GM10266 (cell line): ENCODE measurements around the gene CCNQ.

Source experiments
- DNase-seq: peaks from one replicate; pipeline ENCODE4 v3.0.0; 2012; ENCODE audit errors: extremely low spot score
- TF ChIP-seq, protein P1 (sequence below): IDR thresholded peaks from 2 replicates; pipeline ENCODE4 v1.5.1; 2012; ENCODE audit warnings: mild to moderate bottlenecking, low read depth; ENCODE audit not compliant: control insufficient read depth, insufficient read depth; ENCODE audit errors: missing control alignments

The CCNQ gene

DNA sequence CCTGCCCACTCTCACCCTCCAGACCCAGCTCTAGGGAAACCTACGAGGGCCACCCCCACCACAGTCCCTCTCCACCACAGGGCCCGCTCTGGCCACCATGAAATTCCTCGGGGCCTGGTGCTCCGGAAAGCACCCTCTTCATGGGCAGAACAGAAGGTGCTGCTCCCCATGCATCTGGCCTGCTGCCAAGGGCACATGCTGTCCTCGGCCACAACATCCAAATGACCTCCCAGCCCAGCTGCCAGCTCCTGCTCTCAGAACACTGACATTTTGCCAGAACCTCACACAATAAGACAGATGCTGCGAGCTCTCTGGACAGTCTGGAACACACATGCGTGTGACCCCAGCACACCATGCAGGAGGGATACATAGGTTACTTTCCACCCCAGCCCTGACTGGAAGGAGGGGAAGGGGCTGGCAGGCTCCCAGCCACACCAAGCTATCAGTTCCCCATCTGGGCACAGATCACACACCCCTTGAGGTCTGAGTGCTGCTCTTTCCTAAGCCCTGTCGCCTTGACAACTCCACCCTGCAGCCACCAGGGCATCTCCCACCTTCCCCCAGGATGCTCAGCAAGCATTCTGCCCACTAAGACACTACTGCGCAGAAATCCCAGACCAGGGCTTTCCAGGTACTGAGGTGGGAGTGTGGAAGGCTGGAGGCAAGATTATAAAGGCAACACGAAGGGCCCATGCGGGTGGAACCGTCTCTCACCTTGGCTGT, 5.8 kb downstream of the CCNQ start:
- TF ChIP-seq, protein P1, sequence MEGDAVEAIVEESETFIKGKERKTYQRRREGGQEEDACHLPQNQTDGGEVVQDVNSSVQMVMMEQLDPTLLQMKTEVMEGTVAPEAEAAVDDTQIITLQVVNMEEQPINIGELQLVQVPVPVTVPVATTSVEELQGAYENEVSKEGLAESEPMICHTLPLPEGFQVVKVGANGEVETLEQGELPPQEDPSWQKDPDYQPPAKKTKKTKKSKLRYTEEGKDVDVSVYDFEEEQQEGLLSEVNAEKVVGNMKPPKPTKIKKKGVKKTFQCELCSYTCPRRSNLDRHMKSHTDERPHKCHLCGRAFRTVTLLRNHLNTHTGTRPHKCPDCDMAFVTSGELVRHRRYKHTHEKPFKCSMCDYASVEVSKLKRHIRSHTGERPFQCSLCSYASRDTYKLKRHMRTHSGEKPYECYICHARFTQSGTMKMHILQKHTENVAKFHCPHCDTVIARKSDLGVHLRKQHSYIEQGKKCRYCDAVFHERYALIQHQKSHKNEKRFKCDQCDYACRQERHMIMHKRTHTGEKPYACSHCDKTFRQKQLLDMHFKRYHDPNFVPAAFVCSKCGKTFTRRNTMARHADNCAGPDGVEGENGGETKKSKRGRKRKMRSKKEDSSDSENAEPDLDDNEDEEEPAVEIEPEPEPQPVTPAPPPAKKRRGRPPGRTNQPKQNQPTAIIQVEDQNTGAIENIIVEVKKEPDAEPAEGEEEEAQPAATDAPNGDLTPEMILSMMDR: no peak
- no peak for DNase-seq

DNA sequence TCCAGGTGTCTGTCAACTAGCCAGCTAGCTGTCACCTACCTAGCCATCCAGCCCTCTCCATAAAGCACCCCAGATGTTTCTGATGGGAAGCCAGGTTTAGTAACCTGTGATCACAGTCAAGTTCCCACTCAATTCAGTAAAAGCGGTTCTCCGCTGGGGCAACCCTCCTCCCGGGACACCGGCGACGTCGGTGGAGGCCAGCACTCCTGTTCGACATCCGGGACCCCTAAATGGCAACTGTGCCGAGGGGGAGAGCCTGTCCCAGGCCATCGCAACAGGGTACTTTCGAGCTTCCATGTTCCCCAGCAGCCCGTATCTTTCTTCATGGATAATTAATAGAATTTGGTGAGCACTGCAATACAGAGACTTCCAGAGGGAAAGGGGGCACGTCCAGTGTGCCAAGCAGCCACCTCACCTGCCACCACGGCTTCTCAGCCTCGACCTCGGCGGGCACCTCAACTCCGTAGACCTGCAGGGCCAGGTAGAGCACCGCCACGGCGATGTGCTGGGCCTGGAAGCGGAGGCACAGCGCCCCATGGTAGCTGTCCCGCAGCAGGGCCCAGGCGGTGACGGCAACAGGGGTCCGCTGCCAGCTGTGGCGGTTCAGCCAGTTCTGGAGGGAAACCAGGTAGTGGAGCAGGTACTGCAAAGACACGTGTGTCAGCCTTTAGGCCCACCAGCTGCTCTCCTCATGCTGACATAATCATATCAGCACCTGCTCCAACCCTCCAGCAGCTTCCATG, 6.7 kb downstream of the CCNQ start:
- TF ChIP-seq, protein P1: no peak
- DNase-seq: no peak

DNA sequence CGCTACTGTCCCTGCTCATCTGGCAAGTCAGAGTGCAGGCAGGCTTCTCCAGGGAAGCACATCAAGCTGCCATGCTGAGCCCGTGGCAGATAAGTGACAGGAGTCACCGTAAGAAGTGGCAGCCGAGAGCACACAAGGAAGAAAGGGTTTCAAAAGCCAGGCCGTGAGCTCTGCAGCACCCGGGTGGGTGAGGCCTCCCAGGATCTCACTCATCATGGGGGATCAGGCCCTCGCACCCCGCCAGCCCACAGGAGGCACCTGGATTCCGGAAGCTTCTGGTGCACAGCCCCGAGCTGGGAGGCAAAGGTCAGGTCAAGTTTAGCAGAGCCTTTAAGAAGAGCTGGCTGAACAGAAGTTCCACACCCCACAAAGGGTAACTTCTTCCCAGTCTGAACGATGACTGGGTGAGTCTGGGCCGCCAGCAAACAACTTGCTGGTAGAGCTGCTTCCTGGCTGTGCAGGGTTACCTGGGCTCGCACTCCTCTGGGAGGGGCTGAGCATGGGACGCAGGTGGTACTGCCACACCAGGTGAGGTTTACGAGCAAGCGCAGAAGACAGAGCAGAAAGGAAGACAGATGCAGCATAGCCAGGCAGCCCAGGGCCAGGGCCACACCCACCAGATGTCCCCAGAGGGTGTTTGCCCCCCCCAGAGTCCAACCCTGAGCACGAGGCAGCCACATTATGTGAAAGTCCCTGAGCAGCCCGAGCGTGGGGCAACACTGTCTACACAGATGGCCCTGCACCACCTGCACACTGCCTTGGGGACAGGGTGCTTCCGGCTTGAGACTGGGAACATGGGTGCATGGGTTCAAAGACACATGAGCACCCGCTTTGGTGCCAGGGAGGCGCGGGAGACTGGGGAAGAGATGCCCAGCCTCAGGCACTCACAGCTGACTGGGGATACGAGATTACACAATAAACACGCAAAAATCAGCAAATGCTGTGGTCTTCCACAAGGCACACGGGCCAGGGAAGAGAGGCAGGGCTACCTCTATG, 7.7 kb downstream of the CCNQ start:
- no peak for DNase-seq
- TF ChIP-seq, protein P1: no peak

DNA sequence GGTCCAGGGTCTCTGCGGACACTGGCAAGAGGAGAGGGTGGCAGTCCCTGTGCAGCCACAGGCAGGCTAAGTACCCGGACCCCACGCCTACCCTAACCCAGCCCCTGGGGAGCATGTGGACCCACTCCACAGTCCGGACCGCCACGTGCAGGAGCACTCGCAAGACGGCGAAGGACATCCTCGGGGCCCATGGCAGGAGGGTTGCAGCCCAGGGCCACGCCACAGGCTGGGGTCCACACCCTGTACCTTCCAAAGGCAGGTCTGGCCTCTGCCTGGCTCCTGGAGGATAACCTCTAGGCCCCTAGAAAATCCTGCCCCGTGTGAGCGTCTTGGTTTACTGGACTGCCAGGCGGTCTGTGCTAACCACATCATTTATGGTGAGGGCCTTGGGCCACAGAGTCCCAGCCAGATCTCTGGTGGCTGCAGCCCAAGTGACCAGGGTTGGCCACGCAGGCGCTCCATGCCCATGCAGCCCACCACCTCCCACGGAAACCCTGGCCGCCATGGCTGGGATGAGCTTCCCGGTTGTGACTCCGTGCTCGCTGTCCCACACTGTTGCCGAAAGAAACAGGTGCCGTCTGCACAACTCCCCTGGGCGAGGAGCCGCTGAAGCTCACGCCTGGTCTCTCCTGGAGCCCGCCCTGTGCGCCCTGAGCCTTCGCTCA, 10.0 kb downstream of the CCNQ start:
- TF ChIP-seq, protein P1: no peak
- DNase-seq: no peak

DNA sequence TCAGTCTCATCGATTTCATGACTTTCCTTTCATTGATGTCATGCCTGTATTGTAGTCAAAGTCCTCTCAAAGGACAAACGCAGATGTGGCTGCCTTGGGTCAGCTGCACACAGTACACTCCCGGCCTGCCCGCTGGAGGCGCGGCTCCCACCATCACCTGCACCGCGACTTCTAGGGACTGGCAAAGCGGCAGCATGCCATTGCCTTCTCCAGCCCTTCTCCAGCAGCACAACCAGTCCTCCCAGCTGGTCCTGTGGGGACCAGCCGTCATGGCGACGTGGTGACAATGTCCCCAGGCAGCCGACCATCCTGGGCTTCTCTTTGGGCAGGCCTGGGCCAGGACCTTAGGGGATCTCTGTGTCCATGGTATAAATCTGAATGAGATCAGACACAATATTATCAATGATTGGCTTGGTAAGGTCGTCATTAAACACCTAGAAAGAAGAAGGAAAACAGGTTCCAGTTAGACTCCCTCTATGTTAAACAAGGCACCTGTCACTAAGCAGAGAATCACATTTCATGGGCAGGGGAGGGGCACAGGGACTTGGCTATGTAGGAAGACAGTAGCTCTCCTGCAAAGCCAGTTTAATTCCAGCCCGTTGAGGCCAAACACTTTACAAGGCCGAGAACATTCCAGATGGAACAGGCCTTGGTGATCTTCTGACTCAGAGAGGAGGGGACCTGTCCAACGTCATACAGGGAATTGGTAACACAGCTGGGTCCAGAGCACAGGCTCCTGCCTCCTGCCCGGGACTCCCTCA, 10.7 kb downstream of the CCNQ start:
- DNase-seq: no peak
- TF ChIP-seq, protein P1: no peak

DNA sequence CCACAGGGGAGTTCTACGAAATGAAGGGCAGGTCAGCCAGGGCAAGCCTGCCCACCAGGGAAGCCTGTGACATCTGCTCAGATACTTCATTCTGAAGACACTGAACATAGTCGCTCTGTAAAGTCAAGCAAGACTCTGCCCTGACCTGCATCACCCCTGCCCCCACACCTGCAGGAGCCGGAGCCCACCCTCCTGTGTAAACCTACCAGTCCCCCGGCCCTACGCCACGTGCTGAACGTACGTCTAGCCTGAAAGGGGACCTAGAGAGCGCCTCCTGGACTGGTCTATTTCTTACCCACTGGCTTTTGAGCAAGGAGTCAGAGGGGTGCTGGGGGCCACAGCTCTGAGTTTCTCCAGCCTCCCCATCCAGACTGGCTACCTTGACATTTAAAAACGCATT, 11.6 kb downstream of the CCNQ start:
- TF ChIP-seq, protein P1: no peak

More for the DNA sequence above, 11.6 kb downstream of the CCNQ start:
- DNase-seq: no peak
